Spleen (tissue), 11 donors: ENCODE results near the gene CEMIP2. TPM values are rescaled to one million over a fixed set of nuclear protein-coding genes. Genes with fewer than 3 reads are reported as not detected.

Experiments used
- DNase-seq: peaks from one replicate; pipeline ENCODE4 v3.0.0-alpha.2; 2020
- H3K27ac ChIP-seq, 8 donors: fragments of 200-600 bp; sonication (generic) in 7 of 8; 1 replicate in 4 of 8; 2 replicates in 4 of 8; pipeline versions ENCODE4 v1.5.0 to v1.8.0; 2016 to 2021; ENCODE audit warnings: inconsistent platforms in 4 of 8, mild to moderate bottlenecking in 4 of 8, moderate library complexity in 1 of 8
- H3K27me3 ChIP-seq, 7 donors: fragments of 200-600 bp; sonication (generic) in 6 of 7; replicated peaks in 1 of 7; 1 replicate in 4 of 7; 2 replicates in 3 of 7; pipeline versions ENCODE4 v1.5.0 to v1.8.0; 2016 to 2021; ENCODE audit warnings: inconsistent platforms in 3 of 7, mild to moderate bottlenecking in 1 of 7
- H3K36me3 ChIP-seq, 6 donors: fragments of 200-600 bp; sonication (generic) in 5 of 6; 1 replicate in 4 of 6; 2 replicates in 2 of 6; pipeline versions ENCODE4 v1.5.0 to v1.8.0; 2016 to 2021; ENCODE audit warnings: inconsistent platforms in 2 of 6
- H3K4me1 ChIP-seq, 6 donors: fragments of 200-600 bp; sonication (generic) in 5 of 6; 1 replicate in 3 of 6; 2 replicates in 3 of 6; pipeline versions ENCODE4 v1.5.0 to v1.8.0; 2016 to 2021; ENCODE audit warnings: inconsistent platforms in 3 of 6
- H3K4me3 ChIP-seq, 8 donors: fragments of 200-600 bp; sonication (generic) in 7 of 8; 1 replicate in 4 of 8; 2 replicates in 4 of 8; pipeline versions ENCODE4 v1.5.0 to v1.8.0; 2016 to 2021; ENCODE audit warnings: inconsistent platforms in 4 of 8, mild to moderate bottlenecking in 4 of 8, moderate library complexity in 2 of 8
- H3K9me3 ChIP-seq, 8 donors: fragments of 200-600 bp; sonication (generic) in 7 of 8; 1 replicate in 4 of 8; 2 replicates in 4 of 8; pipeline versions ENCODE4 v1.5.0 to v1.8.0; 2016 to 2021; ENCODE audit warnings: inconsistent platforms in 4 of 8
- CTCF ChIP-seq, 11 experiments: fragments of 200-600 bp in 7 of 11; fragments of 450-650 bp in 4 of 11; sonication (generic) in 4 of 11; IDR thresholded peaks in 8 of 11; conservative IDR thresholded peaks in 3 of 11; 1 replicate in 7 of 11; 2 replicates in 4 of 11; pipeline versions ENCODE4 v1.4.0 to v1.8.0; 2016 to 2021; ENCODE audit warnings: antibody characterized with exemption in 11 of 11, inconsistent platforms in 4 of 11, mild to moderate bottlenecking in 1 of 11
- POLR2A ChIP-seq, 3 donors: fragments of 450-650 bp; IDR thresholded peaks; one replicate each; pipeline ENCODE4 v1.5.1; 2017; ENCODE audit warnings: antibody characterized with exemption in 3 of 3, mild to moderate bottlenecking in 1 of 3
- POLR2AphosphoS5 ChIP-seq, 3 donors: sonication (generic); formaldehyde crosslinking; IDR thresholded peaks; one replicate each; pipeline ENCODE4 v1.5.1; 2017; ENCODE audit warnings: antibody characterized with exemption in 3 of 3
- WGBS, 5 donors: extraction: QIAGEN DNeasy Blood & Tissue Kit in 3 of 5; methylation state at CpG; one replicate each; pipeline versions ENCODE4 v1.1.5 to v1.1.7; 2013 to 2018; 5-methylcytosine and 5-hydroxymethylcytosine counted together
- intact Hi-C: fragments of 100-400 bp; cut with DNase I; formaldehyde crosslinking; loops from one replicate; pipeline ENCODE4 v1.15.0; 2023; ENCODE audit warnings: low total_unique reads
- polyA plus RNA-seq, 3 donors: library from polyadenylated mRNA; stranded (reverse); fragments of 200-250 nt; gene quantifications; one replicate each; pipeline ENCODE4 v1.2.1, GENCODE V29; 2013
- total RNA-seq, 7 donors: library from RNA; depleted of rRNA in 3 of 7; stranded (reverse); fragments of >200 nt in 3 of 7; fragmentation: NEBNext Ultra II Directional in 4 of 7; extraction: Animal tissue kit (Norgen Biotek cat#: 25700) in 4 of 7; gene quantifications; one replicate each; pipeline versions ENCODE4 v1.1.0 to v1.2.1, GENCODE V29; 2016 to 2021
- donor health status: healthy with polysubstance abuse.
- donor health status: DM: no; HTN: no; CAD: no; lungs with moderate emphysema.
- donor health status: DM: no; HTN: no; CAD: no.
- donor health status: Bipolar disorder and iron deficiency.
- donor health status: healthy.
- donor health status: DM: no; HTN: no; CAD: no.
- donor health status: DM: yes; HTN: yes; CAD: no.

Gene CEMIP2
- total and polyA plus RNA-seq, 10 donors: 14.2 to 175 (median 86.1) TPM

DNA sequence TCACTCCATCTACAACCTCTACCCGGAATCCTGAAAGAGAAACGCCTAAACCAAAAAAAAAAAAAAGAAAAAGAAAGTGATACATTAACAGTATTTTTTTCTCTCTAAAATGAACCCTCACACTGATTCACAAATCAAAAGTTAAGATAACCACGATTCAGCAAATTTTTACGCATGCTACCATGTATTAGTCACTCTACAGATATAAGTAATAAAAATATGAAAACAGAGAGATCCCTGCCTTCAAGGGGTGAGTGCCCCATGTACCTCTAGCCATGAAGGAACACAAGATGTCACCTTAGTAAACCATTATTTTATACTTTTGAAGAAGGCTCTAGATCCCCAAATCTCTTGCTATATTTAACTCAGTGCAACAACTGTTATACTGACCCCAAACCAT is 33.4 kb downstream of the CEMIP2 start:
- Histone ChIP-seq H3K27me3 (no peaks in the 10 kb centered on the region), H3K4me1 (peaks cover 0 to 7% (median 0%) of the 10 kb centered on the region in 6 donors), H3K36me3 (peaks cover 0 to 100% (median 74%) of the 10 kb centered on the region in 6 donors), H3K27ac (no peak overlapping the region), H3K4me3 (no peak overlapping the region), H3K9me3 (no peaks in the 10 kb centered on the region)
- DNase-seq: no peak
- TF ChIP-seq POLR2AphosphoS5 (IDR thresholded peaks at IDR 0.05) (no peak), CTCF (IDR thresholded peaks at IDR 0.05 in 8 of 11, conservative IDR thresholded peaks at IDR 0.05 in 3 of 11) (no peak), POLR2A (IDR thresholded peaks at IDR 0.05) (no peak)
- intact Hi-C loops: no loop called here
- WGBS, 5 donors: 87 to 96% (median 92%) methylated on average over 4 of the region's 4 CpGs

- WGBS, 5 donors: 36 to 97% (median 59%) methylated on average over 1 of the region's 1 CpG
- no peak for DNase-seq
- no peak overlapping the region for H3K4me3 ChIP-seq
- H3K27ac ChIP-seq: no peak overlapping the region
- H3K36me3 ChIP-seq: peaks cover 0 to 100% (median 77%) of the 10 kb centered on the region in 6 donors
- no peak for TF ChIP-seq CTCF (IDR thresholded peaks at IDR 0.05 in 8 of 11, conservative IDR thresholded peaks at IDR 0.05 in 3 of 11)
- no peak for TF ChIP-seq POLR2A (IDR thresholded peaks at IDR 0.05)
- no peak for TF ChIP-seq POLR2AphosphoS5 (IDR thresholded peaks at IDR 0.05)
- no peaks in the 10 kb centered on the region for H3K9me3 ChIP-seq
- H3K4me1 ChIP-seq: peaks cover 0 to 7% (median 0%) of the 10 kb centered on the region in 6 donors
- intact Hi-C loops: no loop called here
- no peaks in the 10 kb centered on the region for H3K27me3 ChIP-seq
These were observed 35.1 kb downstream of the CEMIP2 start for GRCh38 chr9:71733176-71733575.

DNA sequence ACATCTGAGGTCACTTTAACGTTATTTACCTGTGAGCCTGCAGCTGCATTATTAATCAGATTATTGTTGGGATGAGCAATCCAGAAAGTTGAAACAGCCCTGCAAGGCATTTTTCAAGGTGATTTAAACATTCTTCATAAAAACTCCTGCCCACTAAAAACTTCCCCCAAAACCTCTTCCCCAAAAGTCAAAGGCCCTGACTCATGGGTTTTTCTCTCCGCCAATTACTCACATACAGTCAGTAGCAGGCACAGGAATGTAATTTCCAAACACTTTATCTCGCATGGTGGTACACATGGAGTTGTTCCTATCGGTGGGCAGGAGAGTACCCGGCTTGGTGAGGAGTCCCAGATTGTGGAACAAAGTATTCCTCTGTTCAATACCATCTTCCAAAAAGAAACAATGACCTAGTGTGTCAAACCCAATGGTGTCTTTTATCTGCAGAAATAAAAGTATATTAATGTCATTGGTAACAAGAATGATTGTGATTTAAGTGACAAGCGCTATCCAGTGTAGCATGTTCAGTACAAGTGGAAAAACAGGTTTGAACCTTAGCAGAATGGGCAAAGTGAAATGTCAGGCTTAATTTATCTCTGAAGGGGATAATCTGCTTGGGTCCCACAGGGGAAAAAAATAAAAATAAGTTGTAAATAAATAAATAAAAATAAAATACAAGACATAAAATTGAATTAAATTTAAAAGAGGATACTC is 38.3 kb downstream of the CEMIP2 start:
- H3K27ac ChIP-seq: no peak overlapping the region
- DNase-seq: no peak
- H3K9me3 ChIP-seq: no peaks in the 10 kb centered on the region
- WGBS, 5 donors: 88 to 96% (median 91%) methylated on average over 6 of the region's 6 CpGs
- H3K4me3 ChIP-seq: no peak overlapping the region
- intact Hi-C loops: no loop called here
- peaks cover 0 to 99% (median 76%) of the 10 kb centered on the region in 6 donors for H3K36me3 ChIP-seq
- H3K4me1 ChIP-seq: no peaks in the 10 kb centered on the region
- TF ChIP-seq CTCF (IDR thresholded peaks at IDR 0.05 in 8 of 11, conservative IDR thresholded peaks at IDR 0.05 in 3 of 11) (no peak), POLR2AphosphoS5 (IDR thresholded peaks at IDR 0.05) (no peak), POLR2A (IDR thresholded peaks at IDR 0.05) (no peak)
- no peaks in the 10 kb centered on the region for H3K27me3 ChIP-seq

- 65 to 93% (median 77%) methylated on average over 3 of the region's 3 CpGs for WGBS, 5 donors
- Histone ChIP-seq H3K4me3 (no peak overlapping the region), H3K27ac (no peak overlapping the region), H3K36me3 (peaks cover 0 to 99% (median 82%) of the 10 kb centered on the region in 6 donors), H3K9me3 (no peaks in the 10 kb centered on the region), H3K27me3 (no peaks in the 10 kb centered on the region), H3K4me1 (no peaks in the 10 kb centered on the region)
- intact Hi-C loops: no loop called here
- TF ChIP-seq POLR2A (IDR thresholded peaks at IDR 0.05) (no peak), CTCF (IDR thresholded peaks at IDR 0.05 in 8 of 11, conservative IDR thresholded peaks at IDR 0.05 in 3 of 11) (no peak), POLR2AphosphoS5 (IDR thresholded peaks at IDR 0.05) (no peak)
- DNase-seq: no peak
These were observed 41.6 kb downstream of the CEMIP2 start for GRCh38 chr9:71726723-71727122.
